ENCODE data around the gene SNN.

DNA sequence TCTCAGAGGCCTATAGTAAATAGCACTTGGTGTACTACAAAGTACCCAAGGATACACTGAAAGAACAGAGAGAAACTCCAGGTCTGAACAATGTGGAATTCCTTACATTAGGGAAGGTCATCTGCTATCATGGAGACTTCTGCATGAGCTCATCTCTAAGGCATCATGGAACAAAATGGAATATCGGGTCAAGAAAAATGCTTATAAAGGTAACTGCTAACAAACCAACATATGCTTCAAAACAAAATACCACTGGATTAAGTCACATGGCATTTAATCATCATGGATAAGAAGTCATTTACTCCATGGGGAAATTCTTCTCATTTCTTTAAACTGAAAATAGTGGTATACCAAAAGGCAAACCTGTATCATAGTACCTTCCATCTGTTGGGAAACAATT is 40.2 kb downstream of the SNN start:
- TF ChIP-seq, protein P1, sequence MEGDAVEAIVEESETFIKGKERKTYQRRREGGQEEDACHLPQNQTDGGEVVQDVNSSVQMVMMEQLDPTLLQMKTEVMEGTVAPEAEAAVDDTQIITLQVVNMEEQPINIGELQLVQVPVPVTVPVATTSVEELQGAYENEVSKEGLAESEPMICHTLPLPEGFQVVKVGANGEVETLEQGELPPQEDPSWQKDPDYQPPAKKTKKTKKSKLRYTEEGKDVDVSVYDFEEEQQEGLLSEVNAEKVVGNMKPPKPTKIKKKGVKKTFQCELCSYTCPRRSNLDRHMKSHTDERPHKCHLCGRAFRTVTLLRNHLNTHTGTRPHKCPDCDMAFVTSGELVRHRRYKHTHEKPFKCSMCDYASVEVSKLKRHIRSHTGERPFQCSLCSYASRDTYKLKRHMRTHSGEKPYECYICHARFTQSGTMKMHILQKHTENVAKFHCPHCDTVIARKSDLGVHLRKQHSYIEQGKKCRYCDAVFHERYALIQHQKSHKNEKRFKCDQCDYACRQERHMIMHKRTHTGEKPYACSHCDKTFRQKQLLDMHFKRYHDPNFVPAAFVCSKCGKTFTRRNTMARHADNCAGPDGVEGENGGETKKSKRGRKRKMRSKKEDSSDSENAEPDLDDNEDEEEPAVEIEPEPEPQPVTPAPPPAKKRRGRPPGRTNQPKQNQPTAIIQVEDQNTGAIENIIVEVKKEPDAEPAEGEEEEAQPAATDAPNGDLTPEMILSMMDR (IDR thresholded peaks at IDR 0.05), result no peak
- no peak for TF ChIP-seq CREB1 (CRISPR knock-in tag; IDR thresholded peaks at IDR 0.05)
- TF ChIP-seq, protein P2, sequence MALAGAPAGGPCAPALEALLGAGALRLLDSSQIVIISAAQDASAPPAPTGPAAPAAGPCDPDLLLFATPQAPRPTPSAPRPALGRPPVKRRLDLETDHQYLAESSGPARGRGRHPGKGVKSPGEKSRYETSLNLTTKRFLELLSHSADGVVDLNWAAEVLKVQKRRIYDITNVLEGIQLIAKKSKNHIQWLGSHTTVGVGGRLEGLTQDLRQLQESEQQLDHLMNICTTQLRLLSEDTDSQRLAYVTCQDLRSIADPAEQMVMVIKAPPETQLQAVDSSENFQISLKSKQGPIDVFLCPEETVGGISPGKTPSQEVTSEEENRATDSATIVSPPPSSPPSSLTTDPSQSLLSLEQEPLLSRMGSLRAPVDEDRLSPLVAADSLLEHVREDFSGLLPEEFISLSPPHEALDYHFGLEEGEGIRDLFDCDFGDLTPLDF (CRISPR knock-in tag; IDR thresholded peaks at IDR 0.05), result no peak
